22Rv1 (cell line): ENCODE results near the gene CDC73.

Experiments used
- H3K27ac ChIP-seq: fragments of 450-650 bp; 2 replicates; pipeline ENCODE4 v1.5.1; 2017
- ZFX ChIP-seq: fragments of 450-650 bp; IDR thresholded peaks from 2 replicates; pipeline ENCODE4 v1.6.1; 2017; ENCODE audit warnings: antibody characterized with exemption, borderline replicate concordance
- TF ChIP-seq, protein P1 (sequence below): fragments of 450-650 bp; IDR thresholded peaks from 2 replicates; pipeline ENCODE4 v1.5.1; 2017; ENCODE audit warnings: mild to moderate bottlenecking

CDC73 gene

DNA sequence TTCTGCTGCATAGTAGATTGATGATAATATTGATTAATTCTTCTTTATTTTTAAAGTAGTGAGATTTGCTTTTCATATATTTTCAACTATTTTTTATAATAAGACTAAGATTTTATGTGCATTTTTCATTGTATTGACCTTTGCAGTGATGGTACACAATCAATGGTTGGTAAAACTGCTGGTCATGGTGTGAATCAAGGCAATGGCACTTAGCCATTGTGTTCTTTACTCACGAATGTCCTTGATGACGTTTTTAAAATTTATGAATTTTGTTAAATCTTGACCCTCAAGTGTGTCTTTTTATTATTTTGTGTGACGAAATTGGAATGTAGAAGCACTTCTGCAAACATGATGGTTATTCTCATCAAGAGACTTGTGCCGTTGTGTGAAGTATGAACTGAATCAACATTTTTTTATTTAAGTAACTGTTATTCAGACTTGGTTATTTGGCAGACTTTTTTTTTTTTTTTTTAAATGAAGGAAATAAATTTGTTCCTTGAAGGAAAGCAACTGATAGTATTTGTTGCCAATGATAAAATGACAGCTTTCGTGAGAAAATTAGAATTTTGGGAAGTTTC is 22.6 kb downstream of the CDC73 start:
- H3K27ac ChIP-seq: no peak overlapping the region

DNA sequence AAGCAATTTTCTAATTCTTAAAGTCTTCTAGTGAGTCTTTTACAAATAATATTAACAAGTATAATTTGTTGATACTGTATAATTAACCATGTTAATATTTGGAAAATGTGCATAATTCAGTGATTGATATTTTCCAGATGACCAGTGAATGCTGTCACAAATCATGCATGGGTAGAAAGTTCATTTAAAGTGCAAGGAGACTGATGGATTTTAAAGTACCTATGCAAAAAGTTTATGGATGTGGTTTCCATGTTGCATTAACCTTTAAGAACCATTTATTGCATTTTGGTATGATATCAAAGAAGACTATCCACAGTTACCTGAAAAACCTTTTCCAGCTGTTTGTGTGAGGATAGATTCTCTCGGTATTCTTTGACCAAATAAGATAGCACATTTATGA is 23.2 kb downstream of the CDC73 start:
- TF ChIP-seq, protein P1, sequence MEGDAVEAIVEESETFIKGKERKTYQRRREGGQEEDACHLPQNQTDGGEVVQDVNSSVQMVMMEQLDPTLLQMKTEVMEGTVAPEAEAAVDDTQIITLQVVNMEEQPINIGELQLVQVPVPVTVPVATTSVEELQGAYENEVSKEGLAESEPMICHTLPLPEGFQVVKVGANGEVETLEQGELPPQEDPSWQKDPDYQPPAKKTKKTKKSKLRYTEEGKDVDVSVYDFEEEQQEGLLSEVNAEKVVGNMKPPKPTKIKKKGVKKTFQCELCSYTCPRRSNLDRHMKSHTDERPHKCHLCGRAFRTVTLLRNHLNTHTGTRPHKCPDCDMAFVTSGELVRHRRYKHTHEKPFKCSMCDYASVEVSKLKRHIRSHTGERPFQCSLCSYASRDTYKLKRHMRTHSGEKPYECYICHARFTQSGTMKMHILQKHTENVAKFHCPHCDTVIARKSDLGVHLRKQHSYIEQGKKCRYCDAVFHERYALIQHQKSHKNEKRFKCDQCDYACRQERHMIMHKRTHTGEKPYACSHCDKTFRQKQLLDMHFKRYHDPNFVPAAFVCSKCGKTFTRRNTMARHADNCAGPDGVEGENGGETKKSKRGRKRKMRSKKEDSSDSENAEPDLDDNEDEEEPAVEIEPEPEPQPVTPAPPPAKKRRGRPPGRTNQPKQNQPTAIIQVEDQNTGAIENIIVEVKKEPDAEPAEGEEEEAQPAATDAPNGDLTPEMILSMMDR: no peak
- TF ChIP-seq ZFX: no peak

More for the DNA sequence above, 22.6 kb downstream of the CDC73 start:
- TF ChIP-seq, protein P1: no peak
- TF ChIP-seq ZFX: no peak

DNA sequence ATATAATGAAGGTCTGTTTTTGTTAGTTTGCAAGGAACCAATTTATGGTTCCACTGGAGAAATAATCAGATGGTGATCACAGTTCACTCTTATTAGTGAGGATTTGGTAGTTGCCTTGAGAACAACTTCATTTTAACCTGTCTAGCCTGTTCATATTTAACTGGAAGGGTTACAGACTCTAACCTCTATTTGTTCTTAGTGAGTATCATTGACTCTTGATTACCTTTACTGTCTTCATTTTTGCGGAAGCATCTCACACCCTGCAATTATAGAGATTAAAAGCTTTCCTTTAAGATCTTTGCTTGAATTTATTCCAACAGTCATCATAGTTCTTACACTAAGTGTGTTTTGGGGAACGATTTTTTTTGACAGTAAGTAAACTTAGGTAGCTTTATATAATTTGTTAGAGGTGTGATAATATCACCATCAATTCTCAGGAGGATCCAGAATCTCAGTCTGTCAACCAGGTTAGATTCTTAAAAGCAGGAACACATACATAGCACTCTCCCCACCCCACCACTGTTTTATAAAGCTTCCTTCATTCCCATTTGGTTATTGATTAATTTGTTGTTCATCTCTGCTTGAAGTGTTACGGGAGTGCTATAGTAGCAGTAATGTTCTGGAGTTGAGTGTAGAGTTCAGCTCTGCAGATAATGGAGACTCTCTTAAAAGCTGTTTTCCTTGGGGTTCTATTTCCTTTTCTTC is 34.4 kb downstream of the CDC73 start:
- TF ChIP-seq, protein P1: no peak
- no peak for TF ChIP-seq ZFX

More for the DNA sequence above, 23.2 kb downstream of the CDC73 start:
- no peak overlapping the region for H3K27ac ChIP-seq

DNA sequence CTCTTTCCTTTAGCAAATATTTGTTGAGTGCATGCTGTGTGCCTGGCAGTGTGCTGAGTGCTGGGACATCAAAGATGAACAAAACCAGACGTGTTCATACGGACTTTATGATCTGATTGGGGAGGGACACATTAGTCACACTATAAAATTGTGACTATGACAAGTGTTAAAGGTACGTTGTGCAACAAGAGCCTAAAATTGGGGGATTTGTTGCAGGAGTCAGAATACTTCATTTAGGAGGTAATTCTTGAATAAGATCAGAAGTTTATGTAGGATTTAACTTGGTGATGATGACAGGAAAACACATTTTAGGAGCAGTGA is 35.0 kb downstream of the CDC73 start:
- TF ChIP-seq, protein P1: no peak
- no peak for TF ChIP-seq ZFX
- no peak overlapping the region for H3K27ac ChIP-seq

More for the DNA sequence above, 34.4 kb downstream of the CDC73 start:
- H3K27ac ChIP-seq: no peak overlapping the region

DNA sequence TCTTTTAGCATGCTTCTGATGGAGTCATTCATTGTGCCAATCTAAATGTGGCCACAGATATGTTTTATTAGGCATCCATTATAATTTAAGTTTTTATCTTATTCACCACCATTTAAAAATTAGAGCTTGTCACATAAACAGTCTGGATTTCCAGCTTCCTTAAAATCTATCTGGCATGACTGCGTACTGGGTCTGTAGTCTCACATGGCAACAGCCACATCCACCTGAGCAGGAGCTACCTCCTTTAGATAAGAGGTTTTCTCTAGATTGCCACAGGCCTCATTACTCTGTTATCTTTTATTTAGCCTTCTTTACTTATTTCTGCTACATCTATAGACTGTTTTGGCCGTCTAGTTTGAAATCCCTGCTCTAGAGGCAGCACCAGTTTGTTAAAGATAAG is 35.5 kb downstream of the CDC73 start:
- TF ChIP-seq, protein P1: no peak
- no peak for TF ChIP-seq ZFX
- H3K27ac ChIP-seq: no peak overlapping the region

DNA sequence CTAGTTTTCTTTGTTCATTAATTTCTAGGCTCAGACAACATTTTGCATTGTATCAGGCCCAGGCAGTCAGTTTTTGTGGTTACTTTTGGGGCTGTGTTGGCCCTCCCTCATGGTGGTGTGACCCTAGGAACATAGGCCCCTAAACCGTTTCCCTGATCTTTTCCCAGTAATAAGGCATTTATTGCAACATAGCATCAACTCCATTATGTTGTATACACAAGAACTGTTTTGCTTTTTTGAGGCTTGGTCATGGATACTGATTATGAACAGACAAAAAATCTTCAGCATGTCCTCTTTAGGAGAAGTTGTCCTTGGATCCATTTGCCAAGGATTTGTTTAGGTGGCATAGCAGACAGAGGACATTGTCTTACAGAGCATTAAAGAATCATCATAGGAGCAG is 54.3 kb downstream of the CDC73 start:
- no peak for TF ChIP-seq ZFX
- TF ChIP-seq, protein P1: no peak
- no peak overlapping the region for H3K27ac ChIP-seq

DNA sequence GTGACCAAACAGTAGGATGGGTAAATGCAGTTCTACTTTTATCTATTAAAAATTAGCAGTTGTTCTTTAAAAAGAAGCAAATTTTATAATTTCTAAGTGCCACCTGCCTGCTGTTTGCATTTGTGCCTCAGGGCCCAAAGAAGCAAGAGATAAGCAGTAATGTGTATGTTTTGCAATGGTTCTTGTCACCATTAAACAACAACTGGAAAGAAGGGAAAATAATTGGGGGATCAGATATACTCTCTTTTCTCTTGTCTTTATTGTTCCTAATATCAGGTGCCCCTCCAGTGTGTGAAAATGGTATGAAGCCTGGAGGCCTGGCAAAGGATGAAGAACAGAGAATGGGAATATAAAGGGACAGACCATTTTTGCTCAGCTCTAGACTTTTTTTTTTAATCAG is 55.0 kb downstream of the CDC73 start:
- no peak for TF ChIP-seq ZFX
- TF ChIP-seq, protein P1: no peak

More for the DNA sequence above, 55.0 kb downstream of the CDC73 start:
- no peak overlapping the region for H3K27ac ChIP-seq
